Kidney (tissue), 14 donors: ENCODE measurements around the gene PADI4. TPM values are rescaled to one million over a fixed set of nuclear protein-coding genes. Genes with fewer than 3 reads are reported as not detected.

Source experiments
- DNase-seq, 5 donors: peaks; one replicate each; pipeline ENCODE4 v3.0.0-alpha.2; 2013 to 2020
- FAIRE-seq: peaks from 2 replicates; lab custom pipeline; 2012; peaks lifted over from hg19 to GRCh38; lab: Jason Lieb, UNC
- H3K27ac ChIP-seq, 2 donors: one replicate each; pipeline ENCODE4 v1.7.0; 2013; ENCODE audit warnings: low read depth in 2 of 2, low read length in 2 of 2, inconsistent platforms in 1 of 2
- H3K27me3 ChIP-seq: one replicate; pipeline ENCODE4 v1.7.1; 2013; ENCODE audit warnings: low read length, inconsistent platforms; ENCODE audit not compliant: control insufficient read depth, insufficient read depth
- H3K36me3 ChIP-seq, 3 donors: one replicate each; pipeline versions ENCODE4 v1.7.0 to v1.7.1; 2013; ENCODE audit warnings: low read length in 3 of 3, control low read depth in 1 of 3, inconsistent platforms in 1 of 3; ENCODE audit not compliant: insufficient read depth in 3 of 3, control insufficient read depth in 2 of 3
- H3K4me1 ChIP-seq, 3 donors: one replicate each; pipeline versions ENCODE4 v1.7.0 to v1.7.1; 2013; ENCODE audit warnings: low read length in 3 of 3, inconsistent platforms in 1 of 3, low read depth in 1 of 3; ENCODE audit not compliant: control insufficient read depth in 2 of 3, insufficient read depth in 2 of 3
- H3K4me3 ChIP-seq, 3 donors: one replicate each; pipeline versions ENCODE4 v1.7.0 to v1.8.1; 2013; ENCODE audit warnings: low read length in 3 of 3, control low read depth in 1 of 3, inconsistent platforms in 1 of 3
- H3K9ac ChIP-seq, 3 donors: one replicate each; pipeline versions ENCODE4 v1.7.0 to v1.7.1; 2013; ENCODE audit warnings: low read length in 3 of 3, control low read depth in 1 of 3, inconsistent platforms in 1 of 3
- H3K9me3 ChIP-seq, 3 donors: one replicate each; pipeline versions ENCODE4 v1.7.0 to v1.7.1; 2013; ENCODE audit warnings: low read length in 3 of 3, control low read depth in 1 of 3, inconsistent platforms in 1 of 3; ENCODE audit not compliant: control insufficient read depth in 2 of 3, insufficient read depth in 1 of 3
- CTCF ChIP-seq: IDR thresholded peaks from 3 replicates; pipeline ENCODE4 v1.5.1; 2012; ENCODE audit warnings: mild to moderate bottlenecking, moderate library complexity, borderline replicate concordance; ENCODE audit not compliant: insufficient read depth; ENCODE audit errors: extremely low read depth
- intact Hi-C: fragments of 100-400 bp; cut with DNase I; formaldehyde crosslinking; loops from one replicate; pipeline ENCODE4 v1.11.1; 2022
- polyA plus RNA-seq: library from polyadenylated mRNA; stranded (reverse); fragments of 350-450 nt; fragmentation: Illumina TruSeq; extraction: RNeasy Lipid Tissue Mini Kit (QIAGEN cat#74804); gene quantifications from one replicate; pipeline ENCODE4 v1.2.3, GENCODE V29; 2014; ENCODE audit warnings: low read depth, low replicate concordance; ENCODE audit not compliant: insufficient read depth
- total RNA-seq: library from RNA; stranded (reverse); fragmentation: NEBNext Ultra II Directional; extraction: Animal tissue kit (Norgen Biotek cat#: 25700); gene quantifications from one replicate; pipeline ENCODE4 v1.2.1, GENCODE V29; 2021
- donor health status: control.
- donor health status: control.
- donor health status: control.
- donor health status: control.
- donor health status: control.
- donor health status: DM: yes; HTN: yes; CAD: no.
- donor health status: Normal renal cell carcinoma (clear cell type).

The PADI4 gene
- total and polyA plus RNA-seq, 2 donors from 2014 or later = 0.35 TPM; not detected in 1

GRCh38 chr1:17305576-17306095, 2.4 kb upstream of the PADI4 start:
- Histone ChIP-seq H3K27me3 (no peaks in the 10 kb centered on the region), H3K4me1 (no peaks in the 10 kb centered on the region), H3K27ac (no peak overlapping the region), H3K9ac (no peak overlapping the region), H3K9me3 (peaks cover 0 to 10% (median 0%) of the 10 kb centered on the region in 3 donors), H3K36me3 (no peaks in the 10 kb centered on the region), H3K4me3 (no peak overlapping the region)
- FAIRE-seq (no peak), DNase-seq (no peak)
- intact Hi-C loops = no loop called here
- TF ChIP-seq CTCF = no peak

GRCh38 chr1:17306407-17306806, 1.6 kb upstream of the PADI4 start:
- no peaks in the 10 kb centered on the region for H3K4me1 ChIP-seq
- H3K9me3 ChIP-seq = peaks cover 0 to 5% (median 0%) of the 10 kb centered on the region in 3 donors
- no peaks in the 10 kb centered on the region for H3K36me3 ChIP-seq
- FAIRE-seq (no peak), DNase-seq (no peak)
- H3K27ac ChIP-seq = no peak overlapping the region
- no peaks in the 10 kb centered on the region for H3K27me3 ChIP-seq
- TF ChIP-seq CTCF = no peak
- intact Hi-C loops = no loop called here
- no peak overlapping the region for H3K4me3 ChIP-seq
- no peak overlapping the region for H3K9ac ChIP-seq

GRCh38 chr1:17306921-17307320, 1.1 kb upstream of the PADI4 start:
- intact Hi-C loops = no loop called here
- DNase-seq (no peak), FAIRE-seq (no peak)
- Histone ChIP-seq H3K9me3 (peaks cover 0 to 2% (median 0%) of the 10 kb centered on the region in 3 donors), H3K27me3 (no peaks in the 10 kb centered on the region), H3K4me1 (no peaks in the 10 kb centered on the region), H3K9ac (no peak overlapping the region), H3K27ac (no peak overlapping the region), H3K36me3 (no peaks in the 10 kb centered on the region), H3K4me3 (no peak overlapping the region)
- TF ChIP-seq CTCF = no peak

GRCh38 chr1:17307329-17307728, 668 bp upstream of the PADI4 start:
- H3K4me1 ChIP-seq = no peaks in the 10 kb centered on the region
- no peak overlapping the region for H3K9ac ChIP-seq
- H3K4me3 ChIP-seq = no peak overlapping the region
- no peak overlapping the region for H3K27ac ChIP-seq
- DNase-seq = no peak
- no peak for TF ChIP-seq CTCF
- no peak for FAIRE-seq
- H3K27me3 ChIP-seq = no peaks in the 10 kb centered on the region
- H3K9me3 ChIP-seq = no peaks in the 10 kb centered on the region
- no peaks in the 10 kb centered on the region for H3K36me3 ChIP-seq
- intact Hi-C loops = no loop called here
